ENCODE results near the gene CCDC80.

CCDC80 gene

GRCh38 chr3:112615989-112616731 lies 24.8 kb downstream of the CCDC80 start:
- no peak for TF ChIP-seq CTCF (IDR thresholded peaks at IDR 0.05; ENCODE audit: control insufficient read depth, insufficient read depth, low read depth, low read length, missing control alignments)
- H3K4me3 ChIP-seq (ENCODE audit: control insufficient read depth, low read depth, low read length): no peak overlapping the region
- no peak for DNase-seq (ENCODE audit: low read depth)

- DNase-seq (ENCODE audit: low read depth): no peak
- no peak overlapping the region for H3K4me3 ChIP-seq (ENCODE audit: control insufficient read depth, low read depth, low read length)
- no peak for TF ChIP-seq CTCF (IDR thresholded peaks at IDR 0.05; ENCODE audit: control insufficient read depth, insufficient read depth, low read depth, low read length, missing control alignments)
These were observed 29.0 kb downstream of the CCDC80 start for GRCh38 chr3:112611752-112612515.

- peak; percentile 78 for DNase-seq (ENCODE audit: low read depth)
- no peak overlapping the region for H3K4me3 ChIP-seq (ENCODE audit: control insufficient read depth, low read depth, low read length)
- no peak for TF ChIP-seq CTCF (IDR thresholded peaks at IDR 0.05; ENCODE audit: control insufficient read depth, insufficient read depth, low read depth, low read length, missing control alignments)
These were observed 30.8 kb downstream of the CCDC80 start for GRCh38 chr3:112610121-112610520.

- no peak overlapping the region for H3K4me3 ChIP-seq (ENCODE audit: control insufficient read depth, low read depth, low read length)
- no peak for DNase-seq (ENCODE audit: low read depth)
- no peak for TF ChIP-seq CTCF (IDR thresholded peaks at IDR 0.05; ENCODE audit: control insufficient read depth, insufficient read depth, low read depth, low read length, missing control alignments)
These were observed 33.1 kb downstream of the CCDC80 start for GRCh38 chr3:112607863-112608262.

- no peak overlapping the region for H3K4me3 ChIP-seq (ENCODE audit: control insufficient read depth, low read depth, low read length)
- DNase-seq (ENCODE audit: low read depth): no peak
- no peak for TF ChIP-seq CTCF (IDR thresholded peaks at IDR 0.05; ENCODE audit: control insufficient read depth, insufficient read depth, low read depth, low read length, missing control alignments)
These were observed 34.8 kb downstream of the CCDC80 start for GRCh38 chr3:112606098-112606497.

GRCh38 chr3:112605285-112605684 lies 35.7 kb downstream of the CCDC80 start:
- peak; percentile 97 for DNase-seq (ENCODE audit: low read depth)
- TF ChIP-seq CTCF (IDR thresholded peaks at IDR 0.05; ENCODE audit: control insufficient read depth, insufficient read depth, low read depth, low read length, missing control alignments): no peak
- H3K4me3 ChIP-seq (ENCODE audit: control insufficient read depth, low read depth, low read length): no peak overlapping the region
